ENCODE data around the gene DSTYK.

Gene DSTYK

GRCh38 chr1:205227584-205228013 is 16.1 kb upstream of the DSTYK start, which contains the start of gene TMCC2:
Gene TMCC2, plus strand, starts transcription at chr1:205227946. Its CDS starts 619 bp downstream, at chr1:205228565.
- no peak for TF ChIP-seq CTCF (IDR thresholded peaks at IDR 0.05; ENCODE audit: insufficient read depth, missing control alignments)
- DNase-seq (ENCODE audit: insufficient read length, low spot score) (peak; percentile 96), FAIRE-seq (no peak)

GRCh38 chr1:205226868-205227583 is 15.5 kb upstream of the DSTYK start:
- FAIRE-seq = no peak
- DNase-seq (ENCODE audit: insufficient read length, low spot score) = no peak
- TF ChIP-seq CTCF (IDR thresholded peaks at IDR 0.05; ENCODE audit: insufficient read depth, missing control alignments) = no peak

- FAIRE-seq (no peak), DNase-seq (ENCODE audit: insufficient read length, low spot score) (no peak)
- no peak for TF ChIP-seq CTCF (IDR thresholded peaks at IDR 0.05; ENCODE audit: insufficient read depth, missing control alignments)
Observed at GRCh38 chr1:205225901-205226765, 14.6 kb upstream of the DSTYK start.

- FAIRE-seq = no peak
- no peak for TF ChIP-seq CTCF (IDR thresholded peaks at IDR 0.05; ENCODE audit: insufficient read depth, missing control alignments)
- DNase-seq (ENCODE audit: insufficient read length, low spot score) = no peak
Observed at GRCh38 chr1:205224736-205225135, 13.2 kb upstream of the DSTYK start.

GRCh38 chr1:205220421-205220820 is 8.9 kb upstream of the DSTYK start:
- FAIRE-seq = peak; percentile 66
- DNase-seq (ENCODE audit: insufficient read length, low spot score) = no peak
- no peak for TF ChIP-seq CTCF (IDR thresholded peaks at IDR 0.05; ENCODE audit: insufficient read depth, missing control alignments)

- TF ChIP-seq CTCF (IDR thresholded peaks at IDR 0.05; ENCODE audit: insufficient read depth, missing control alignments) = no peak
- DNase-seq (ENCODE audit: insufficient read length, low spot score) (no peak), FAIRE-seq (no peak)
Observed at GRCh38 chr1:205217418-205217817, 5.9 kb upstream of the DSTYK start.

Data from D721Med (cell line).